HepG2 (cell line): ENCODE results near the gene MTF2. TPM values are rescaled to one million over a fixed set of nuclear protein-coding genes. Genes with fewer than 3 reads are reported as not detected.
"Not testable (repeated sequence)": the region's sequence is repeated elsewhere in the genome, so short reads cannot be mapped to it uniquely, and the experiment has no call there.

ENCODE experiments used
- ATAC-seq: fragments of 200-7000 bp; cut with Tn5 transposase; 3 replicates; pipeline ENCODE4 v1.9.1; 2020; ENCODE audit warnings: mild to moderate bottlenecking, moderate library complexity
- BruUV-seq: library from RNA; stranded (reverse); fragments of 400-500 nt; replicated peaks from 2 replicates; lab custom pipeline; 2021; lab: Mats Ljungman, UMichigan
- CTCF ChIA-PET: fragments of 300-600 bp; formaldehyde crosslinking; extraction: SDS; loops from one replicate; lab custom pipeline; 2021; ENCODE audit warnings: low total read pairs, inconsistent platforms, low intra/inter-chr PET ratio; lab: Yijun Ruan, JAX
- POLR2A ChIA-PET: fragments of 350-600 bp; sonication (Branson Sonifier 250); formaldehyde crosslinking; loops from one replicate; lab custom pipeline; 2020; ENCODE audit warnings: antibody characterized with exemption, inconsistent platforms; lab: Yijun Ruan, JAX
- DNase-seq: peaks from one replicate; pipeline ENCODE4 v3.0.0-alpha.2; 2015; ENCODE audit warnings: low spot score
- FAIRE-seq: peaks from 3 replicates; lab custom pipeline; 2011; peaks lifted over from hg19 to GRCh38; lab: Jason Lieb, UNC
- H2AFZ ChIP-seq: one replicate; pipeline ENCODE4 v1.6.1; 2011; ENCODE audit warnings: low read length, inconsistent platforms
- H3K27ac ChIP-seq: fragments of 300-600 bp; 3 replicates; pipeline ENCODE4 v1.8.0; 2011; ENCODE audit warnings: mixed run types, mild to moderate bottlenecking, mixed read lengths, low read length, inconsistent platforms; ENCODE audit not compliant: insufficient read depth; ENCODE audit errors: extremely low read length
- H3K27me3 ChIP-seq, 2 experiments: fragments of 200-600 bp in 1 of 2; 2 replicates in 1 of 2; 3 replicates in 1 of 2; pipeline versions ENCODE4 v1.6.0 to v1.8.0; 2011; ENCODE audit warnings: low read length in 2 of 2, mild to moderate bottlenecking in 2 of 2, moderate library complexity in 2 of 2, inconsistent platforms in 1 of 2; ENCODE audit not compliant: insufficient read depth in 2 of 2, control insufficient read depth in 1 of 2
- H3K36me3 ChIP-seq, 2 experiments: fragments of 200-600 bp in 1 of 2; replicated peaks in 1 of 2; 2 replicates in 1 of 2; 3 replicates in 1 of 2; pipeline versions ENCODE4 v1.5.1 to v1.8.0; 2011; ENCODE audit warnings: low read length in 2 of 2, inconsistent platforms in 1 of 2; ENCODE audit not compliant: insufficient read depth in 2 of 2, control insufficient read depth in 1 of 2
- H3K4me1 ChIP-seq: 2 replicates; pipeline ENCODE4 v1.5.1; 2012; ENCODE audit warnings: low read length, inconsistent platforms; ENCODE audit not compliant: insufficient read depth
- H3K4me2 ChIP-seq: 2 replicates; pipeline ENCODE4 v1.6.0; 2011; ENCODE audit warnings: low read depth, low read length, inconsistent platforms
- H3K4me3 ChIP-seq, 3 experiments: fragments of 200-600 bp in 1 of 3; sonication (generic), shearing (Covaris generic) in 1 of 3; replicated peaks in 1 of 3; 2 replicates each; pipeline ENCODE4 v1.5.1; 2011 to 2016; ENCODE audit warnings: low read length in 3 of 3, inconsistent platforms in 2 of 3, low read depth in 2 of 3, mild to moderate bottlenecking in 2 of 3, control low read depth in 1 of 3, mixed read lengths in 1 of 3; ENCODE audit not compliant: insufficient read depth in 1 of 3
- H3K79me2 ChIP-seq: one replicate; pipeline ENCODE4 v1.6.1; 2011; ENCODE audit warnings: low read length, inconsistent platforms; ENCODE audit not compliant: insufficient read depth
- H3K9ac ChIP-seq: 2 replicates; pipeline ENCODE4 v1.6.0; 2011; ENCODE audit warnings: mild to moderate bottlenecking, low read depth, low read length, inconsistent platforms; ENCODE audit not compliant: insufficient read depth
- H3K9me3 ChIP-seq: 2 replicates; pipeline ENCODE4 v1.5.1; 2012; ENCODE audit warnings: mild to moderate bottlenecking, low read length
- H4K20me1 ChIP-seq: 2 replicates; pipeline ENCODE4 v1.6.0; 2011; ENCODE audit warnings: inconsistent platforms, mild to moderate bottlenecking, low read length, moderate library complexity; ENCODE audit not compliant: insufficient read depth
- CENPT ChIP-seq: sonication (generic); formaldehyde crosslinking; IDR thresholded peaks from 2 replicates; pipeline ENCODE4 v1.8.0; 2022; ENCODE audit warnings: low read depth, mild to moderate bottlenecking, moderate library complexity, missing genetic modification reagents
- USF2 ChIP-seq, 2 experiments: sonication (generic) in 1 of 2; formaldehyde crosslinking in 1 of 2; IDR thresholded peaks; 2 replicates each; pipeline versions ENCODE4 v1.5.1 to v1.6.1; 2011 to 2020; ENCODE audit warnings: borderline replicate concordance in 1 of 2, low read depth in 1 of 2, low read length in 1 of 2, mild to moderate bottlenecking in 1 of 2, missing genetic modification reagents in 1 of 2, moderate library complexity in 1 of 2
- ZMYM4 ChIP-seq: sonication (generic); formaldehyde crosslinking; IDR thresholded peaks from 2 replicates; pipeline ENCODE4 v1.8.1; 2023; ENCODE audit warnings: mild to moderate bottlenecking, missing genetic modification reagents
- ZNF687 ChIP-seq: sonication (generic); formaldehyde crosslinking; IDR thresholded peaks from 2 replicates; pipeline ENCODE4 v1.5.1; 2020; ENCODE audit warnings: mild to moderate bottlenecking, missing genetic modification reagents, moderate library complexity
- ZNF770 ChIP-seq: sonication (generic); formaldehyde crosslinking; IDR thresholded peaks from 2 replicates; pipeline ENCODE4 v1.5.0; 2020; ENCODE audit warnings: mild to moderate bottlenecking, missing genetic modification reagents
- ZNF883 ChIP-seq: sonication (generic); formaldehyde crosslinking; IDR thresholded peaks from 2 replicates; pipeline ENCODE4 v1.5.1; 2020; ENCODE audit warnings: mild to moderate bottlenecking, missing genetic modification reagents; ENCODE audit errors: not compliant biosample characterization
- WGBS: methylation state at CpG from one replicate; pipeline ENCODE4 v1.1.6; 2017; ENCODE audit warnings: low lambda C conversion rate; 5-methylcytosine and 5-hydroxymethylcytosine counted together
- in situ Hi-C: cut with HindIII; loops from 2 replicates; pipeline ENCODE4 v1.10.0; 2017; ENCODE audit warnings: low pct_unique_long_range_greater_than_20kb; ENCODE audit not compliant: extremely low pct_ligation_motif_present
- intact Hi-C: fragments of 100-400 bp; cut with micrococcal nuclease; formaldehyde crosslinking; loops from one replicate; pipeline ENCODE4 v1.10.0; 2022; ENCODE audit not compliant: unreplicated experiment
- polyA plus RNA-seq, 8 experiments: library from polyadenylated mRNA; depleted of rRNA in 3 of 8; stranded (reverse) in 7 of 8; unstranded in 1 of 8; fragments of >200 nt; fragmentation: Illumina TruSeq in 4 of 8; extraction: Trizol in 4 of 8; gene quantifications; 2 replicates each; pipeline versions ENCODE4 v1.2.1 to v1.2.3, GENCODE V29; 2011 to 2016; ENCODE audit warnings: low read depth in 4 of 8, missing spikeins in 1 of 8, mixed read lengths in 1 of 8; ENCODE audit not compliant: insufficient read depth in 1 of 8
- total RNA-seq, 5 experiments: library from RNA; depleted of rRNA; stranded (reverse); fragments of >200 nt; fragmentation: Illumina TruSeq; extraction: Trizol; gene quantifications; 2 replicates each; pipeline ENCODE4 v1.2.3, GENCODE V29; 2016; ENCODE audit warnings: low read depth in 1 of 5

The MTF2 gene
- total and polyA plus RNA-seq, 2 of the 13 experiments (the other 11 are each of a cell fraction or from before 2014, with no cell fraction given): 48.7 to 53.9 TPM

GRCh38 chr1:93167006-93167405 lies 87.9 kb downstream of the MTF2 start (continued):
- TF ChIP-seq USF2 (IDR thresholded peaks at IDR 0.05; ENCODE audit: low read depth, low read length) (no peak), USF2 (CRISPR knock-in tag; IDR thresholded peaks at IDR 0.05; ENCODE audit: borderline replicate concordance) (no peak)
- TF ChIP-seq, all 625 proteins: peak for 0

- H3K36me3 ChIP-seq: peaks cover 2 to 12% of the 10 kb centered on the region in 2 experiments; a peak in 2 of 5 replicates
- H3K9me3 ChIP-seq, BruUV-seq, intact Hi-C loops, H3K4me3 ChIP-seq, H3K27me3 ChIP-seq, in situ Hi-C loops, CTCF ChIA-PET, H3K27ac ChIP-seq, H2AFZ ChIP-seq, FAIRE-seq, DNase-seq, H3K9ac ChIP-seq, H3K4me2 ChIP-seq, H4K20me1 ChIP-seq: not testable (repeated sequence)
- POLR2A ChIA-PET: interaction anchor here (1.5 kb wide), 1 partner anchor 91 kb away, joined by 4 read pairs; the partner anchor contains the start of gene MTF2
- H3K4me1 ChIP-seq: peaks cover 37% of the 10 kb centered on the region
- H3K79me2 ChIP-seq: peaks cover 88% of the 10 kb centered on the region
- ATAC-seq: peak; percentile 38; the same call in 2 of the 3 replicates
- TF ChIP-seq ZNF687 (CRISPR knock-in tag) (peak; percentile 18), ZMYM4 (0 out of 2 replicates have a peak, but pooled peaks have one; percentile 1), ZNF883 (CRISPR knock-in tag) (peak; percentile 37), ZNF770 (0 out of 2 replicates have a peak, but pooled peaks have one; percentile 7), CENPT (CRISPR knock-in tag) (0 out of 2 replicates have a peak, but pooled peaks have one; percentile 31)
- WGBS: 93% methylated on average over 15 of the region's 36 CpGs
Observed at GRCh38 chr1:93170141-93170678, 91.1 kb downstream of the MTF2 start.
